Measurements from ENCODE around the gene SCD.

SCD gene

DNA sequence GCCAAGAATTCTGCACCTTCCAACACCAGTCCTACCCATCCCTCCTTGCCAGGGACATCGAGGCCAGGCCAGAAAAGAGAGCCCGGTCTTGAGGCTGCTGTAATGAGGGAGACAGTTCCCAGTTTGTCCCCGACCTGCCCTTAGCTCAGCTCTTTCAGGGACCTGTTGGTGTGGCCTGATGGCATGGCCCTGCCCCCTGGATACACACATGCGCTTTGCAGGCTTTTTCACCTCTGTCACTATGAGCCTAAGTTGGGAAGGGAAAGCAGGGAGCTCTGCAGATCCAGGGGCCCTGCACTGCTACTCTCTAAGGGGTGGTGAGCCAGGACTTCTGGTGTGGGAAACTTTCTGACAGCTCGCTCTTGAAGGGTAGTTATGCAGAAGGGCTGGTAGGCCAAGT is 2.1 kb downstream of the SCD start:
- H3K27ac ChIP-seq, result peak overlapping the region; percentile 91; the same call in 1 of the 2 replicates

DNA sequence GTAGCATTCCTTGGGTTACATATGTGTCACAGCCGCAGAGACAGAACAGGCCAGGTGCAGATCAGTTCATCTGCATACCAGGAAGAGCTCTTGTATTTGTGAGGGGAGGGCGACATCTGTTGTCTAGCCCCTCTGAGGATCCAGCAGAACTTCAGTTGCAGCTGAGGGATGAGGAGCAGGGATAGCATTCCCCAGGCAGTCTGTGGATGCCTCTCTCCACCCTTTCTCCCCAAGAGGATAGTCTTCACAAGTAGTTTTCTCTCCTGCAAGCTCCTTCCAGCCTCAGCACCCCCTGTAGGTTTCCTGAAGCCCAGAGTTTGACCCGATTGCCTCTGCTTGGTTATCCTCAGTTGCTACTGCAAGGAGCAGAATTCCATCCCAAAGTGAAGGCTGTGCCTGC is 2.6 kb downstream of the SCD start:
- TF ChIP-seq CTCF (conservative IDR thresholded peaks at IDR 0.05), result no peak
- H3K27ac ChIP-seq, result peak overlapping the region; percentile 9; the same call in 1 of the 2 replicates

More for the DNA sequence above, 2.1 kb downstream of the SCD start:
- TF ChIP-seq CTCF (conservative IDR thresholded peaks at IDR 0.05), result no peak

DNA sequence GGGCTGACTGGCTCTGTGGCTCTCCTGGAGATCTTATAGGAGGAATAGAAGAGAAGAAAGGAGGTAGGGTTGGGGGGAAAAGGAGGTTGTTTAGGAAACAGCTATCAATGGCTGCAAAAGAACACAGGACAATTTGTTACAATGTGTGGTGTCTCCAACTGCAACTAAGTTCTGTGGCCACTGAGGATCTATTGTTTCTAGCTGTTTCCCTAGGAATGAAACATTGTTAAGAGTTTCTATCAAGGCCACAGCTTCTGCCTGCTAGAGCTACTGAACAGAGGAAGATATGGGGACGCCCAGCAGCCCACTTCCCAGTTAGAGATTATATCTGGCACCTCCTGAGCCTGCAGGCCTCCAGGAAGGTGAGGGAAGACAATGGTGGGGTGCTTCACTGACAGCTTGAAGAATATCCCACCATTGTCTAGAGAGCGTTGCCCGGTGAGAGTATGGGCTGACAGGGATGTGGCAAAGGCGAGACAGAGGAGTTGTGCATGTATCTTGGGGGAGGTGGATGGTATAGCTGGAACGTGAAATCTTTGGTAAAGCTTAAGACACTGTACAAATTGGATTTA is 4.0 kb downstream of the SCD start:
- H3K27ac ChIP-seq, result no peak overlapping the region; the same call in 1 of the 2 replicates
- TF ChIP-seq CTCF (conservative IDR thresholded peaks at IDR 0.05), result no peak

GRCh38 chr10:100353770-100354485 is 6.9 kb downstream of the SCD start:
- no peak overlapping the region for H3K27ac ChIP-seq
- TF ChIP-seq CTCF (conservative IDR thresholded peaks at IDR 0.05), result no peak

- H3K27ac ChIP-seq, result no peak overlapping the region
- TF ChIP-seq CTCF (conservative IDR thresholded peaks at IDR 0.05), result no peak
Measured at GRCh38 chr10:100355086-100355485, 8.1 kb downstream of the SCD start.

- peak overlapping the region; percentile 52 for H3K27ac ChIP-seq
- TF ChIP-seq CTCF (conservative IDR thresholded peaks at IDR 0.05), result no peak
Measured at GRCh38 chr10:100356067-100357017, 9.3 kb downstream of the SCD start.
